H54 (cell line): ENCODE results near the gene USP12.

ENCODE experiments used
- DNase-seq: peaks from one replicate; pipeline ENCODE4 v3.0.0; 2011; ENCODE audit warnings: low spot score, mixed read lengths; ENCODE audit not compliant: insufficient read length
- FAIRE-seq: peaks from 3 replicates; lab custom pipeline; 2011; peaks lifted over from hg19 to GRCh38; lab: Jason Lieb, UNC
- POLR2A ChIP-seq: IDR thresholded peaks from 2 replicates; pipeline ENCODE4 v1.6.1; 2011; ENCODE audit warnings: low read depth, mild to moderate bottlenecking, low read length

The USP12 gene

DNA sequence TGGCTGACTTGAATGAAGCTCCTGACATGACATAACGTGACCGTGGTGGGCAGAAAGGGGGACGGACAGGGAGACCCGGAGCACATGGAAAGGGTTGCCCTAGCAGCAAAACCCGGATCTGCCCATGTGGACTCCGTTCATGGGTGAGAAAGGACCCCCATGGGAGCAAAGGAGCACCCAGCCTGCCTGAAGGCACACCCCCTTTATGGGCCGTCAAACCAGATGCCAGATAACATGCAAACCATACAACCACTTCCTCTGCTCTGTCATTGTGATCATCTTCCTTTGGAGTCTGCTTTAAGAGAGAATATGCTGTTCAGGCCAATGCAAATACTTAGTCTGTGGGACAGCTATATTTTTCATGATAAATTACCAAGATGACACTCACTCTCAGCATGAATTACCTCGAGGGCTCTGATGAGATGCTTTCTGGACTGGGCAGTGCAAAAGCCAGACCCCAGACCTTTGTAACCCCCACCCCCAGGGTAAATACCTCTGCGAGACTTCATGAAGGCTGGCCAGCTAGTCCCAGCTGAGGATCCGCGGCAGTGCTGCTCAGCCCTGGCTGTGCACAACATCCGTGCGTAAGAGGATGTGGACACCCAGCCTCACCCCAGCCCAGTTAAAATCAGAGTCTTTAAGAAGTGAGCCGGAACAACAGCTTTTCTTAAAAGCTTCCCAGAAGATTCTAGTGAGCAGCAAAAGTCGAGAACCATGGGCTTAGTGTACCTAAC, 126.6 kb downstream of the USP12 start:
- no peak for FAIRE-seq
- no peak for TF ChIP-seq POLR2A
- DNase-seq, result no peak

DNA sequence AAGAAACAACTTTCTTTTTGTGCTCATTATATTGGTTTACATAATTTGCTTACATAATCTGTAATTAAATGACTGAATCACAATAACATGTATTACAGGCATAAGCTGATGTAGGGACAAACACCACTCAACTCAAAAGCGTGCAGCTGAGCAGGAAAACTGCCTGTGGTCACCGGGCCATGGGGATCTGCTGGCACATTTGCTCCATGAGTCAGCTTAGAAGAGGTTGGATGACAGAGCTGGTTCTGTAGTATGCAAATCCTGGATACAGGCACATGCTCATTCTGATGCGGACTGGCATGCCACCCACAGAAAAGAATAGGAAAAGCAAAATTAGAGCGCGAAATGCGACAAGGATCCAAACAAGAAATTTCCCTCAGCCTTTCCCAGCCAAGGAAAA, 128.6 kb downstream of the USP12 start:
- no peak for TF ChIP-seq POLR2A
- DNase-seq (peak; percentile 67), FAIRE-seq (peak; percentile 67)

- FAIRE-seq, result no peak
- no peak for DNase-seq
- no peak for TF ChIP-seq POLR2A
Observed at GRCh38 chr13:27041341-27041740, 130.3 kb downstream of the USP12 start.

DNA sequence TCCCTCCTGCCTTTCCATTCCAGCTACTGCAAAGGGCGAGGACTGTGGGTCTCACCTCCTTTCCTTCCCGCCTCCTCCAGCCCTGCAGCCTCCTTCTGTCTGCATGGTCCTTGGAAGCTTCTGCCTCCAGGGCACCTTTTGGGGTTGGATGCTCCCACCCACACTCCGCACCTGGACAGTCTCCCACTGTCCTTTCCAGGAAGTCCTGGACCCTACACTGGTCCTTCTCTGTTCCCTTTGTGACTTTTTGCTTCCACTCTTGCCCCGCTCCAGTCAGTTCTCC, 130.8 kb downstream of the USP12 start:
- FAIRE-seq (no peak), DNase-seq (no peak)
- no peak for TF ChIP-seq POLR2A

DNA sequence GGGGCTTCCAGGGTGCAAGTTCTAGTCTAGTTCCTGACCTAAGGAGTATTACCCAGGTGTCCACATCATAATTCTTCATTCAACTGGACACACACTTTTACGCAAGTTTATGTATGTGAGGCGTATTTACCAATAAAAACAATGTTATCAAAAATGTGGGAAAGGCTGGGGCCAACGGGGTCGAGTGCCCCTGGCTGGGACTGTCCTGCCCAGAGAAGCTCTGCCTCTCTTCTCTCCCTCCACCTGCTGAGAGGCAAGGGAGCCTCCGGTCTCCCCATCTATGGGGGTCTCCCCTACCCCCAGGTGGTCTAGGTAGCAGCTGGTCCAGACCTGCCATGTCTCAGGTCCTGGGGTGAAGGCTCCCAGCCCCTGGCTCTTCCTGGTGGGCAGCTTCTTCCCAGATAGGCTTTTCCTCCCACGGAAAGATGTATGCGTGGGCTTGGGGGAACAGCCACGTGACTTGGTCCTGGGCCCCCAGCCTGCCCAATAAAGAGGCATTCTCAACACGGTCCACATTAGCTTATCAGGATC, 132.4 kb downstream of the USP12 start:
- TF ChIP-seq POLR2A, result no peak
- DNase-seq (no peak), FAIRE-seq (no peak)

DNA sequence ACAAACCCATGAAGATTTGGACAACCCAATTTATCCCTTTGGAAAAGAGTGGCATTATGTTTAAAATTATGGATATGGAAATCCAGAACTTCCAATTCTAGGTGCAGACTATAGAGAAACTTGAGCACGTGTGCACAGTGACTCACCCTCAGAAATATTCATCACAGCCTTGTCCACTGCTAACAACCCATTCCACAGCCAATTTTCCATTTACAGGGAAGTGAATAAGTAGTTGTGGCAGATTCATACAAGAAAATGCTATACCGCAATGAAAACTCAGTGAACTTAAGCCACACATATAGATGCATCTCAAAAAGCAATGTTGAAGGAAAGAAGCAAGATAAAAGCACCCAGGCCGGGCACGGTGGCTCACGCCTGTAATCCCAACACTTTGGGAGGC, 133.3 kb downstream of the USP12 start:
- TF ChIP-seq POLR2A, result no peak
- FAIRE-seq (no peak), DNase-seq (peak; percentile 23)

DNA sequence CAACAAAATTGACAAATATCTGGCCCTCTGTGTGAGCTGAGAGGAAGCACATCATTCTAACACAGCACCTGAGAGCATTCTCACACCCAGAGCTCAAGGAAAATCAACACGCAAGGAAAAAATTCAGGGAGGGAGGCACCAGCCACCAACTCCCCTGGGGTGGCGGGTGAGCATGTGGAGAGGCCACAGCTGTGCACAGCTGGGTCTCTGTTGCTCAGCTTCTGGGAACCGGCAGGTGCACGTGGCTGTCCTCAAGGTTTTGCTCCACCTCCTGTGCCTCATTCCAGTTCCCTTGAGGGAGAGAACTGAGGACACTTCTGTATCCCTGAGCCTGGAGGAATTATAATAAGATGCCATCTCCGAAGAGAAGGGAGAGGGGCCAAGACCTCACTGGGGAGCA, 134.0 kb downstream of the USP12 start:
- FAIRE-seq (no peak), DNase-seq (no peak)
- TF ChIP-seq POLR2A, result no peak

- DNase-seq (no peak), FAIRE-seq (no peak)
- TF ChIP-seq POLR2A, result no peak
Observed at GRCh38 chr13:27037171-27037570, 134.4 kb downstream of the USP12 start.

DNA sequence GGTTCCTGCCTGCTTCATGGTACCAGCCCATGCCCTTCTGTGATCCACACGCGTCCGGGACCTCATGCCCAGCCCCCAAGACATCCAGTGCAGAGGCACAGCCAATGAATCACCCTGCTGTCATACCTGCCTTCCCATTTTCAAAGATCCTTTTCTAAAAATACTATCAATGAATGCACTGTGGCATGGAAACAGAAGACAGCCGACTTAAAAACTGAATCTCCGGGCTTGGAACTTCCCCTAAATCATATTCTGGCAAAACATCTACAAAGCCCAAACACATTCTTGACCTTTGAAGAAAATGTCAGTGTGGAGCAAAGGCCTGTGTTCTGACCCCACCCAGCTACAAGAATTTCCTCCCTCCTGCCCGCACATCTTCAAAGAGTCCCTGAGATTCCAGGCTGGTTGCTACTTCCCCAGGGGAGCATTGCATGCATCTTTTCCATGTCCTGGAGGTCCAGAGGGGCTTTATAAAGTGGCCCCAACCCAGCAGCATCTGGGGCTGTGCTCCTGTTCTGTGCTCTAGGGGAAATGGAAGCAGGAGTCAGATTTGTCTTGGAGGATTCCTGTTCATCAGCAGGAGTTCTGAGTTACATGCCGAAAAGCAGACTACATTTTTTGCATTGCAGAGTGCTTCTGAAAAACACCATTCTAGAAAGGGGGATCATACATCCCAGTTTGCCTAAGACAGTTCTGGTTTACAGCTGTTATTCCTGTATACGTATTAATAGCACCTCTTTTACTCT, 135.2 kb downstream of the USP12 start:
- no peak for TF ChIP-seq POLR2A
- DNase-seq (no peak), FAIRE-seq (no peak)

DNA sequence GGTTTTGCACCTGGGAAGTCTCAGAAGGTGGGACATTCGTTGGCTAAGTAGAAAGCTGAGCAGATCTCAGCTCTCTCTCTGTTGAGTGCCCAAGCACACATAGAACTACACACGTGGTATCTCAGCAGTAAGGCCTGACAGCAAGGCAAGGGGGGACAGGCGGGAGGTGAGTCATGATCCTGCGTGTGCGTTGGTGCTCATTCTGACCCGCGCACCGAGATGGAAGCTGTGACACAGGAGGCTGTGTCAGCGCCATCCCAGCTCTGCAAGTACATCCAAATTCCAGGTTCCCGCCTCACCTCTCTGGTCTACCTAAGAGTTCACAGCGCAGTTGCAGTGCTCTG, 135.7 kb downstream of the USP12 start:
- no peak for FAIRE-seq
- DNase-seq, result no peak
- TF ChIP-seq POLR2A, result no peak

DNA sequence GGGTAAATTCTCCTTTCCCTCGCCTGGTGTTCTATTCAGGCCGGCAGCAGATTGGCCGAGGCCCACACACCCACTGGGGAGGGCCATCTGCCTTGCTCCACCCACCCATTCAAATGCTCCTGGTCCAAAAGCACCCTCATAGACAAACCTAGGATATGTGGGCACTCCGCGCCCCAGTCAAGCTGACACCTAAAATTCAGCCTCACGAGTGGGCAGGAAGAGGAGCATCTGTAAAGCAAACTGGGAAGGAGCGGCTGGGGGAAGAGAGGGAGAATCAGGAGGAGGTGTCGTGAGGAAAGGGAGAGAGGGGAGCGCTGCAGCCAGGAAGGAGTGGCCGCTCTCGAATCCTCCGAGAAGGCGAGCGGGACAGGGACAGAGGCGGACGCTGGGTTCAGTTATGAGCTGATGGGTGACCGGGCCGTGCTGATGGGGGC, 136.9 kb downstream of the USP12 start:
- no peak for TF ChIP-seq POLR2A
- DNase-seq (no peak), FAIRE-seq (no peak)

DNA sequence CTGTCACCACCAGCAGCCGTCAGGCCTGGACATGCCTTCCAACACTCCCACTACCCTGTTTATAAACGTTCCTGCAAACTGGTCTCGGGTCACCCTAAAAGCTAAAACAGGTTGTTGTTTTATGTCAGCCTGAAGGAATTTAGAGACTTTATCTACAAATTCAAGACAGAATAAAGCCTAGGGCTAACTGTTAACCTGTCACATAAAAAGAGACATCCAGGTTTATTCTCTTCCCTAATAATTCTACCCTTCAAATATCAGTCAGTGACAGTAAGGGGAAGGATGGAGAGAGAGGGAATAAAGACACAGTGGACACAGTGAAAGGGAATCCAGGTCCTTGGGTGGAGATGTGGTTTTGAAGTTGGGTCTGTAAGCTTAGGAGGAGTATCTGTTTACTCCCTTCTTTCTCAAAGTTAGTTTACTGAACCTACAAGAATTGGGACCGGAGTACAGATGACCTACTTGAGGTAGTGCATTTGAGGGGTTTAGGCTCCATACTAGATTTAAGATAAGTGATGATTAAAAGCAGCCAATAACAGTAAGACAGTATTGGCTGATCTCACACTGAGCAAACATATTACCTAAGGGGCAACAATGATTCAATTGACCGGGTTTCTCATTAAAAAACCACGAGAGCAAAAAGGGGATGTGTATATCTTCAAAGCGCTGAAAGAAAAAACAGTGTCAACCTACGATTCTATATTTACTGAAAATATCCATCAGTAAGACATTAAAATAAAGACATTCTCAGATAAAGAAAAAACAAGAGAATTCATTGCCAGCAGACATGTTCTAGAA, 142.7 kb downstream of the USP12 start:
- TF ChIP-seq POLR2A, result no peak
- DNase-seq, result no peak
- no peak for FAIRE-seq

GRCh38 chr13:27027086-27027667, 144.4 kb downstream of the USP12 start:
- no peak for DNase-seq
- no peak for FAIRE-seq
- no peak for TF ChIP-seq POLR2A

- FAIRE-seq, result no peak
Observed at GRCh38 chr13:27026396-27026795, 145.2 kb downstream of the USP12 start.

More at GRCh38 chr13:27026396-27026795, 145.2 kb downstream of the USP12 start:
- TF ChIP-seq POLR2A, result no peak
- no peak for DNase-seq
